WERI-Rb-1 (cell line): ENCODE data around the gene CNTN5.

Source experiments
- DNase-seq: peaks from one replicate; pipeline ENCODE4 v3.0.0-alpha.2; 2020
- H3K27ac ChIP-seq: fragments of 250-450 bp; sonication (Bioruptor Pico); 2 replicates; pipeline ENCODE4 v1.5.1; 2020; ENCODE audit warnings: mild to moderate bottlenecking, moderate library complexity
- H3K27me3 ChIP-seq: fragments of 250-450 bp; sonication (Bioruptor Pico); 2 replicates; pipeline ENCODE4 v1.5.1; 2021; ENCODE audit warnings: mild to moderate bottlenecking, low read depth, moderate library complexity; ENCODE audit not compliant: insufficient read depth, severe bottlenecking
- H3K36me3 ChIP-seq: fragments of 250-450 bp; sonication (Bioruptor Pico); 2 replicates; pipeline ENCODE4 v1.5.1; 2020; ENCODE audit warnings: mild to moderate bottlenecking, moderate library complexity
- H3K4me3 ChIP-seq: 2 replicates; pipeline ENCODE4 v1.5.1; 2011; ENCODE audit warnings: low read depth, mild to moderate bottlenecking, control low read depth, low read length
- H3K9me3 ChIP-seq: fragments of 250-450 bp; sonication (Bioruptor Pico); 2 replicates; pipeline ENCODE4 v1.5.1; 2021; ENCODE audit warnings: mild to moderate bottlenecking, moderate library complexity; ENCODE audit not compliant: severe bottlenecking
- TF ChIP-seq, protein P1 (sequence below): IDR thresholded peaks from 2 replicates; pipeline ENCODE4 v1.5.1; 2011; ENCODE audit warnings: low read depth, mild to moderate bottlenecking, control low read depth, inconsistent platforms, low read length

CNTN5 gene

DNA sequence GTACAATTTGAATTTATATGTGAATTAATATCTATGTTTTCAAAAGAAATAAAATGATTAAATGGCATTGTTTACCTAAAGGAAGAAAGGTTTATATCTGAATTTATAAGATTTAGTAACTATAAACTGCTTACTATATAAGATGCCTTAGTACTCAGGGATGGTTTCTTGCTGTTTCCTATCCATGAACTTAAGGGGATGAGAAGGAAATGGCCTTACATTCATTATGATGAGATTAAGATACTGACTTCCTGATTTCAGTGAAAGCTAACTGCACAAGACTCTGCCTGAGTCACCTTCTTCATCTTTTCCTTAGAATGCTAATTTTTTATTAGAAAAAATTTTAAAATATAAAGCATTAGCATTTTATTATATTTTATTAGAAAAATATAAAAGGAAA lies 1060.1 kb downstream of the CNTN5 start:
- H3K27ac ChIP-seq = no peak overlapping the region
- no peak for DNase-seq
- no peaks in the 10 kb centered on the region for H3K36me3 ChIP-seq
- H3K9me3 ChIP-seq = no peaks in the 10 kb centered on the region
- TF ChIP-seq, protein P1, sequence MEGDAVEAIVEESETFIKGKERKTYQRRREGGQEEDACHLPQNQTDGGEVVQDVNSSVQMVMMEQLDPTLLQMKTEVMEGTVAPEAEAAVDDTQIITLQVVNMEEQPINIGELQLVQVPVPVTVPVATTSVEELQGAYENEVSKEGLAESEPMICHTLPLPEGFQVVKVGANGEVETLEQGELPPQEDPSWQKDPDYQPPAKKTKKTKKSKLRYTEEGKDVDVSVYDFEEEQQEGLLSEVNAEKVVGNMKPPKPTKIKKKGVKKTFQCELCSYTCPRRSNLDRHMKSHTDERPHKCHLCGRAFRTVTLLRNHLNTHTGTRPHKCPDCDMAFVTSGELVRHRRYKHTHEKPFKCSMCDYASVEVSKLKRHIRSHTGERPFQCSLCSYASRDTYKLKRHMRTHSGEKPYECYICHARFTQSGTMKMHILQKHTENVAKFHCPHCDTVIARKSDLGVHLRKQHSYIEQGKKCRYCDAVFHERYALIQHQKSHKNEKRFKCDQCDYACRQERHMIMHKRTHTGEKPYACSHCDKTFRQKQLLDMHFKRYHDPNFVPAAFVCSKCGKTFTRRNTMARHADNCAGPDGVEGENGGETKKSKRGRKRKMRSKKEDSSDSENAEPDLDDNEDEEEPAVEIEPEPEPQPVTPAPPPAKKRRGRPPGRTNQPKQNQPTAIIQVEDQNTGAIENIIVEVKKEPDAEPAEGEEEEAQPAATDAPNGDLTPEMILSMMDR = no peak
- no peak overlapping the region for H3K4me3 ChIP-seq
- no peaks in the 10 kb centered on the region for H3K27me3 ChIP-seq

DNA sequence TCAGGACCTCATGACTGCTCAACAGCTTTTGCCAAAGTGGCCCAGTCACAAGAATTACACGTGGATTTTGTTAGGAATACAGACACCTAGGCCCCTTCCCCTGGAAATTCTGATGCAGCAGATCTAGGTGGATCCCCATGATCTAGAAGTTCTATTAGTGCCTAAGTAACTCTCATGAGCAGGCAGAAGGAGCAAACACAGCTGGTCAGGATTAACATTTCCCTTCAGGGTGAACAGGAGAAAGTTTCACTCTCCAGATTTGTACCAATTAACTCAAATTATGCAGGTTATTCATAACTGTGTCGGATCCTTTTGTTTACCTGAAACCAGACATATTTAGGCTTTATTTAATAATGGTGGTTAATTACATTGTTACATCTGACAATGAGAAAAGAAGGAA lies 1072.9 kb downstream of the CNTN5 start:
- no peak overlapping the region for H3K27ac ChIP-seq
- TF ChIP-seq, protein P1 = no peak

DNA sequence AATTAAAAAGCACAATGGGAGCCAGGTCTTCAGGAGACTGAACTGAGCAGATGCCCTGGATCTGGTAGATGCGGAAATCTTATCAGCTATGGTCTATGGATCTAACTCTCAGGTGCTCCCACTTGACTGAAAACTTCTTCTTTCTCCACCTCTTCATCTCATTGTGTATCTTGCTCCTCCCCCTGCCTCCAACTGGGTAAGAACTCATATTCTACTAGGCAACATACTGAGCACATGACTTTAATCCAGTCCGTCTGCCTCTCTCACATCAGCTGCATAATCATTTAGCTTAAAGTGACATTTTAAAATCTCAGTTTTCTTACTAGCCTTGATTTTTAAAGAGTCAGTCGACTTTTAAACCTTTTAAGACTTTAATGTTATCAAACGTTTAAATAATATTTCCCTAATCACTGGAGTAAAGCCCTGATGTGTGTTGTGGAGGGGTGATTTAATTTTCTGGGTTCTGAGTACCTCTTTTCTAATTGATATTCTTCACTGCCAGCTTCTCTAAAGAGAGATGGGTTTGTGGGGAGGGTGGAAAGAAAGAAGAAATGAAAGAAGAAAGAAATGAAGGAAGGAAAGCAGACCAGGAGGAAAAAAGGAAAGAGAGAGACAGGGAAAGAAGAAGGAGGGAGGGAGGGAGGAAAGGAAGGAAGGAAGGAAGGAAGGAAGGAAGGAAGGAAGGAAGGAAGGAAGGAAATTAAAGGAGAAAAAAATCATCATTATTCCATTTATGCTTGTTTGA lies 1073.5 kb downstream of the CNTN5 start:
- Histone ChIP-seq H3K9me3 (no peaks in the 10 kb centered on the region), H3K4me3 (no peak overlapping the region), H3K27me3 (no peaks in the 10 kb centered on the region), H3K27ac (no peak overlapping the region), H3K36me3 (no peaks in the 10 kb centered on the region)
- TF ChIP-seq, protein P1 = no peak
- no peak for DNase-seq

More for the DNA sequence above, 1072.9 kb downstream of the CNTN5 start:
- H3K9me3 ChIP-seq = no peaks in the 10 kb centered on the region
- no peak overlapping the region for H3K4me3 ChIP-seq
- no peaks in the 10 kb centered on the region for H3K36me3 ChIP-seq
- DNase-seq = no peak
- no peaks in the 10 kb centered on the region for H3K27me3 ChIP-seq

DNA sequence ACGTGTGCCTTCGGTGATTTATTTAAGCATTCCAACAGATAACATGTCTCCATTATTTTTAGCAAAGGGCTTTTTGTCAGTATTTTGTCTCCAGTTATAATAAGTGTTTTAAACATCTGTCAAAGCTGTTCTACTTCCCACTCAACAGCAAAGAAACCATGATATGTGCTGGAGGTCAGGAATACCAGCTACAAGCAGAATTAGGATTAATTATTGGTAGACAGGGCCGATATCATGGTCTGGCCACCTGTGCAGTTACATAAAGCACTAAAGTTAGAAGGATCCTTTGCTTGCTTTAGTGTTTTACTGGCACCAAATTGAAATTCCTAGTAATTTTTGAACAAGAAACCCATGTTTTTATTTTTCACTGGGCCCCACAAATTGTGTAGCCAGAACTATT lies 1075.1 kb downstream of the CNTN5 start:
- TF ChIP-seq, protein P1 = no peak
- no peaks in the 10 kb centered on the region for H3K27me3 ChIP-seq
- H3K36me3 ChIP-seq = no peaks in the 10 kb centered on the region
- H3K9me3 ChIP-seq = no peaks in the 10 kb centered on the region
- no peak for DNase-seq
- no peak overlapping the region for H3K27ac ChIP-seq
- H3K4me3 ChIP-seq = no peak overlapping the region

DNA sequence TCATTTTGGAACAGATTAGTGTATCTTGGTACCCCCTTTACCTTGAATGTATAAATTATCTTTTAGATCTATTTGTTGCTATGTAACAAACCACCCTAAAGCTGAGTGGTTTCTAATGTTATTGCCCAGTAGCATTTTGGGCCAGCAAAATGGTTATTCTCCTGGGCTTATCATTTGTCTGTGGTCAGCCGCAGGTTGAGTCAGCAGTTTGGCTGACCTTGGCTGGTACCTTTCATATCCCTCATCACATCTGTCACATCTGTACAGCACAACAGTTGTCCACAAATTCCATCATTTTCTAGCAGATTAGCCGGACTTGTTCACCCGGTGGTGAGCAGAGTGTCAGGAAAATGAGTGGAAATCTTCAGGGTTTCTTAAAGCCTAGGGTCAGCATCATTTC lies 1077.8 kb downstream of the CNTN5 start:
- H3K9me3 ChIP-seq = no peaks in the 10 kb centered on the region
- TF ChIP-seq, protein P1 = no peak
- no peak overlapping the region for H3K27ac ChIP-seq
- DNase-seq = no peak
- H3K36me3 ChIP-seq = no peaks in the 10 kb centered on the region
- H3K27me3 ChIP-seq = no peaks in the 10 kb centered on the region
- no peak overlapping the region for H3K4me3 ChIP-seq
